ENCODE results near the gene MRM1.

DNA sequence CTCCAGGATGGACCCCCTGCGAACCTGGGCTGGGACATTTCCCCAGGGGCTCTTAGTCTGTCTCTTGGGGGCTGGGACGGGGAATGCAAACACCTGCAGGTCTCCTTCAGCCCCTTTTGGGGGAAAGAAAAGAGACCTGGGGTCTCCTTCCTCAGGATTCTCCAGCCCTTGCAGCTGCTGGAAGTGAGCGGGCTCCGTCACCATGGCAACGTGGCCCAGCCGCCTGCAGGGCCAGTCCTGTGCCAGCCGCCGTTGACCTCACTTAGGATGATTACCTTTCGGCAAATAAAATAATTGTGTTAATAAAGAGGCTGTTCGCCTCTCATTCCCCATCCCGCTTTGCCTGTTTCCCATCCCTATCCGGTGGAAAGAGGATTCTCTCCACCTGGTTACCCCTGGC is 25.7 kb downstream of the MRM1 start:
- TF ChIP-seq ZNF274 (IDR thresholded peaks at IDR 0.05; ENCODE audit: low read depth, low read length) = no peak
- no peak for TF ChIP-seq SUZ12 (IDR thresholded peaks at IDR 0.05; ENCODE audit: extremely low read depth, insufficient read depth, insufficient read length)
- TF ChIP-seq YY1 (IDR thresholded peaks at IDR 0.05; ENCODE audit: insufficient read depth, insufficient read length) = no peak

Measured in NT2/D1 (cell line).